Activated CD8-positive, alpha-beta memory T cell treated with anti-CD3 and anti-CD28 coated beads, Interleukin-2, amount 10 ng/mL, durations not matched to agents 7 days and 5 days (primary cell): Measurements from ENCODE around the gene TNNI3K. TPM values are rescaled to one million over a fixed set of nuclear protein-coding genes. Genes with fewer than 3 reads are reported as not detected.

Experiments used
- ATAC-seq: fragments of 150-1000 bp; cut with Tn5 transposase; one replicate; pipeline ENCODE4 v1.10.0; 2021; ENCODE audit warnings: moderate library complexity
- CTCF ChIA-PET: fragments of 350-600 bp; sonication (Branson Sonifier 250); formaldehyde crosslinking; loops from one replicate; lab custom pipeline; 2021; ENCODE audit warnings: antibody characterized with exemption; lab: Charles Lee
- DNase-seq: peaks from one replicate; pipeline ENCODE4 v3.0.0-alpha.2; 2020
- H3K27ac Mint-ChIP-seq: one replicate; pipeline ENCODE4 v1.8.0; 2021; ENCODE audit warnings: mild to moderate bottlenecking, mixed read lengths
- H3K27me3 Mint-ChIP-seq: one replicate; pipeline ENCODE4 v1.8.0; 2021; ENCODE audit warnings: mixed read lengths
- H3K36me3 Mint-ChIP-seq: one replicate; pipeline ENCODE4 v1.8.0; 2021; ENCODE audit warnings: mild to moderate bottlenecking, mixed read lengths
- H3K4me1 Mint-ChIP-seq: one replicate; pipeline ENCODE4 v1.8.0; 2021; ENCODE audit warnings: mixed read lengths
- H3K4me3 Mint-ChIP-seq: one replicate; pipeline ENCODE4 v1.8.0; 2021; ENCODE audit warnings: mild to moderate bottlenecking, moderate library complexity, mixed read lengths
- H3K9me3 Mint-ChIP-seq: one replicate; pipeline ENCODE4 v1.8.0; 2022; ENCODE audit warnings: low read depth, mixed read lengths
- total RNA-seq, 2 experiments: library from RNA; stranded (reverse); gene quantifications; one replicate each; pipeline ENCODE4 v1.2.3, GENCODE V29; 2021

Gene TNNI3K
- total RNA-seq, 2 experiments from 2014 or later, result not detected

DNA sequence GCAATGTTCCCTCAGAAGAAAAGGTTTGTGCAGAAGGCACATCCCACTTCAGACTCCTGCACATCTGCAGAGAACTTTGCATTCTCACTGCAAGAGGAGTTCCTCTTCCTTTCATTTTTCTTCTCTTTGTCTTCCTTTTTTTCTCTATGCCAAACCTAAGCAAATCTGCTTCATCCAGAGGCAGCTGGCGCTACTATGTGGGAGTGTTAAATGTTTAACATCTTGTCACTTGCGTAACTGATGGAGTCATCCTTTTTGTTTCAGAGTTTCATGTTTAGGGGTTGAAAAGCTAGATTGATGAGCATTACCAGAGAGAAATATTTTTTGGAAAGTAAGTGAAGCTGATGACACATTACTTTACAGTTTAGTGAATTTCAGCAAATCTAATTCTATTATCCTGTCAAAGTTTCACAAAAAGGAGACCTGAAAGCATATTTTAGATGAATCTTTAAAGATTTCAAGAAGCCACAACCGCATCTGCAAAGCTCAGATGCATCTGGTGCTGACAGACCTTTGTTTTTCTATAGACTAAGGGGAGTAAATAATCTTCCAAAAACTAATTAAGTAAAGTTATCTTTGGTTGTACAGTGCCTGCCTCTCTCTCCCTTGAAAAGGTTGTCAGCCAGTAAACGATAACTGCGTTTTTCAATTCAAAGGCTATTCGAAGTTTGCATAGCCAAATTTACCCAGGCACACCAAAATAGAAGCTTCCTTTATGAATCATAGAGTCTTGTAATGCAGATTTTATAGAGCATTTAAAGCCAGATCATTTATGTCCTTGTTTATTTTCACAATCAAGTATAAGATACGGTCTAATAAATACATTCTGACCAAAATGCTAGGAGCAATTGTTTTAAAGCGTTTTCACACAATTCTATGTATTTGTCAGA lies 278.5 kb downstream of the TNNI3K start:
- CTCF ChIA-PET, result interaction anchor here (1.3 kb wide), 1 partner anchor 10 kb away, joined by 5 read pairs; no protein-coding TSS in a partner anchor
- DNase-seq (no peak), ATAC-seq (no peak)
- Mint-ChIP-seq H3K27ac (no peak overlapping the region), H3K9me3 (no peaks in the 10 kb centered on the region), H3K27me3 (peaks cover 3% of the 10 kb centered on the region), H3K4me1 (no peaks in the 10 kb centered on the region), H3K4me3 (no peak overlapping the region), H3K36me3 (no peaks in the 10 kb centered on the region)

DNA sequence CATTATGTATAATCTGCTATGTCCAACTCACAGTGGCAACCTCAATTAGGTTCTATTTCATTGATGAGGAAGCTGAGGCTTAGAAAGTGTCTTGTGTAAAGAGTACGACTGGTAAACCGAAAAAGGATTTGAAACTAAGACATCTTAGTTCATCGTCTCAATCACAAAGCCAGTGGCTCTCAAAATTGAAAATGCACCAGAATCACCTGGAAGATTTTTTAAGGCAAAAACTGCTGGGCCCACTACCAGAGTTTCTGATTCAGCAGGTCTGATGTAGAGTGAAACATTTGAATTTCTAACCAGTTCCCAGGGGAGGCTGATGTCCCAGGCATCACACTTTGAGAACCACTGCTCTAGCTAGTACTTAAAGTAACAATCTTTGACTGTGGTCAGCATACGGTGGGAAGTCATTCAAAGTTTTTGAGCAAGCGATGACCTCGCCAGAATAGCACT lies 282.4 kb downstream of the TNNI3K start:
- ATAC-seq, result no peak
- Mint-ChIP-seq H3K4me1 (no peaks in the 10 kb centered on the region), H3K4me3 (no peak overlapping the region), H3K36me3 (no peaks in the 10 kb centered on the region), H3K27ac (no peak overlapping the region), H3K9me3 (no peaks in the 10 kb centered on the region), H3K27me3 (peaks cover 3% of the 10 kb centered on the region)
- CTCF ChIA-PET, result no interaction called here
- no peak for DNase-seq

DNA sequence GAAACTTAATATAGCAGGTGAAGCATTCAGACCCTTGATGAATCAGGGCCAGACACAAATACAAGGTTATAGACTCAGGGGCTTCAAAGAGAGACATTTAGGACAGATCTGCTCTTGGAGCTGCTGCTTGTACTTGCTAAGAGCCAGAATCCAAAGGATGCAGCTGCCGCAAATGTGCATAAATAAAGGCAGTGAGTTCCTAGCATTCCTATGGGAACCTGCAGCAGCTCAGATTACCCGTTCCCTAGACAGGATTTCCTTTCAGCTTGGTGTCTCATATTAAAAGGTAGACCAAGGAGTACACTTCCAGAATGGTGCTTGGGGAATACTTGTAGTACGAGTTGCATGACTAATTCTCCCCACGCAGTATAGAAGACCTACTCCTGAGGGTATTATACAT lies 287.0 kb downstream of the TNNI3K start:
- Mint-ChIP-seq H3K27ac (no peak overlapping the region), H3K4me3 (no peak overlapping the region), H3K27me3 (no peaks in the 10 kb centered on the region), H3K4me1 (no peaks in the 10 kb centered on the region), H3K36me3 (no peaks in the 10 kb centered on the region), H3K9me3 (no peaks in the 10 kb centered on the region)
- DNase-seq (no peak), ATAC-seq (no peak)
- CTCF ChIA-PET, result no interaction called here

DNA sequence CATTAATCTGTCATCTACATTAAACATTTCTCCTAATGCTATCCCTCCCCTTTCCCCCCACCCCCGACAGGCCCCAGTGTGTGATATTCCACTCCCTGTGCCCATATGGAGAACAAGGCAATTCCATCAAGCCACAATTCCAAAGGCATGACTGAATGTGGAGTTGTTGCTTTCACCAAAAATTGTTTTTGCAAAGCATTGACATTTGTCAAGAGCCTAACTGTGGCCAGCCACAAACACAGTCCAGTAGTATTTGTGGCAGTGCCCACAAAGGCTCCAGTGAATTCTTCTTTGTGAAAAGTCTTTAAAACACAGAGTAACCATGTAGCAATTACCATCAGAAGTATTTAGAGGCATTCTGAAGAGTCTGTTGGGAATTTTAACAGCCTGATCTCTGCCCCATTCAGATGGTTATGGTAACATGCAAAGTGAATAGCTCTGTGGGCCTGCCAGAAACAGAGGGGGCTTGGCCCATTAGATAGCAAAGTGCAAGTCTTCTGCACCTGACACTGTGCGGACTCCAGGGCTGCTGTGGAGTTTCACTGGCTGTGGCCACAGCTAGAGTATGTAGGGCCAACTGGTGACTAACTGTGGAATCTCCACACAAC lies 288.8 kb downstream of the TNNI3K start:
- CTCF ChIA-PET, result no interaction called here
- H3K4me1 Mint-ChIP-seq, result no peaks in the 10 kb centered on the region

DNA sequence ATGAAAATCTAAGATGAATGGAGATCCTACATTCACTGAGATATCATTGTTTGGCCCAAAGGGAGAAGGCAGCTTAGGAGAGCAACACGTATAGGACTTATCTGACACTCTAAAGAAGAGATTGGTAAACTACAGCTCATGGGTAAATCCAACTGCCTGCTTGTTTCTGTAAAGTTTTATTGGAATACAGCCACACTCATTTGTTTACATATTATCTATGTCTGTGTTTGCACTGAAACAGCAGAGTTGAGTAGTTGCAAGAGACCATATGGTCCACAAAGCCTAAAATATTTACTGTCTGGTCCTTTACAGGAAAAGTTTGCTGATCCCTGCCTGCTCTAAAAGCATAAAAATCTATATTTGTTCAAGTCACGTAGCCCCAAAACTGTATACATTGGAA lies 291.5 kb downstream of the TNNI3K start:
- H3K27ac Mint-ChIP-seq, result no peak overlapping the region
- CTCF ChIA-PET, result no interaction called here
- H3K27me3 Mint-ChIP-seq, result no peaks in the 10 kb centered on the region
- H3K9me3 Mint-ChIP-seq, result peaks cover 2% of the 10 kb centered on the region
- no peak for ATAC-seq
- no peaks in the 10 kb centered on the region for H3K36me3 Mint-ChIP-seq
- H3K4me1 Mint-ChIP-seq, result no peaks in the 10 kb centered on the region
- DNase-seq, result no peak
- no peak overlapping the region for H3K4me3 Mint-ChIP-seq

More for the DNA sequence above, 288.8 kb downstream of the TNNI3K start:
- no peak for ATAC-seq
- no peak overlapping the region for H3K4me3 Mint-ChIP-seq
- peaks cover 2% of the 10 kb centered on the region for H3K9me3 Mint-ChIP-seq
- DNase-seq, result no peak
- no peak overlapping the region for H3K27ac Mint-ChIP-seq
- no peaks in the 10 kb centered on the region for H3K36me3 Mint-ChIP-seq
- no peaks in the 10 kb centered on the region for H3K27me3 Mint-ChIP-seq

DNA sequence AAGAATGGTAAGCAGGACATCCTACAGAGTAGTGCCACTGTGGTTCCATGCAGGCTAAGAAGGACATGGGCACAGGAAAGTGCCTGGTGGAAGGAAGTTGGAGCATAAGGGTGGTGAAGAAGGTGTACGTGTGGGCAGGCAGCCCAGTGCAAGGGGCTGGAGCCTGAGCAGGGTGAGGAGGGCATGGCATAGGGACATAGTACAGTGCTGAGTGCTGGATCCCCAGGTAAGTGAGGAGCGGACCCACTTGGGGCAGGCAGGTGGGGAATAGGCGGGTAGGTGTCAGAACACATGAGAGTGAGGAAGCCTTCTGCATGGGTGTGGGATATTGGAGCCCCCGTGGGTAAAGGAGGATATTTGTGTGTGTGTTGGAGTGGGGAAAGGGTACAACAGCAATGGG lies 292.9 kb downstream of the TNNI3K start:
- H3K9me3 Mint-ChIP-seq, result peaks cover 2% of the 10 kb centered on the region
- no peak overlapping the region for H3K4me3 Mint-ChIP-seq
- no peak for ATAC-seq
- no peaks in the 10 kb centered on the region for H3K36me3 Mint-ChIP-seq
- H3K4me1 Mint-ChIP-seq, result no peaks in the 10 kb centered on the region
- no peak for DNase-seq
- H3K27me3 Mint-ChIP-seq, result no peaks in the 10 kb centered on the region
- no peak overlapping the region for H3K27ac Mint-ChIP-seq
- CTCF ChIA-PET, result no interaction called here

DNA sequence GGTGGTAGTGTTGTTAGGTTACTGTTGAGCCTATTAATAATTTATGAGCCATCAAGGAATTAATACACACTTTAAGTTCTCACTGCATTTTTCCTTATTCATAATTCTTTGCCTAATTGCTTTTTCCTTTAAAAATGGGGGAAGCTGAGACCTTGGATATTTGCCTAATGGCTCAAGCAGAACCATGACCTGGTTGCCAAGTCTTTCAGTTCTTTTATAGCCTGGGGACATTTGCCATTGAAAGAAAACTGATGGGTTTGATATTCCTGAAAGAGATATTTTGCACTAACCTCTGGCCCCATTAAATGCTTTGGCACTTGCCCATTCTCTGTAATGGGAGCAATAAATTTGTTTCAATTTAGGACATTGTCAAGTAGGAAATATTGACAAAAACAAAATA lies 295.7 kb downstream of the TNNI3K start:
- no peak overlapping the region for H3K4me3 Mint-ChIP-seq
- CTCF ChIA-PET, result no interaction called here
- ATAC-seq (no peak), DNase-seq (no peak)
- H3K4me1 Mint-ChIP-seq, result no peaks in the 10 kb centered on the region
- H3K9me3 Mint-ChIP-seq, result peaks cover 2% of the 10 kb centered on the region
- no peak overlapping the region for H3K27ac Mint-ChIP-seq
- no peaks in the 10 kb centered on the region for H3K36me3 Mint-ChIP-seq
- H3K27me3 Mint-ChIP-seq, result no peaks in the 10 kb centered on the region

DNA sequence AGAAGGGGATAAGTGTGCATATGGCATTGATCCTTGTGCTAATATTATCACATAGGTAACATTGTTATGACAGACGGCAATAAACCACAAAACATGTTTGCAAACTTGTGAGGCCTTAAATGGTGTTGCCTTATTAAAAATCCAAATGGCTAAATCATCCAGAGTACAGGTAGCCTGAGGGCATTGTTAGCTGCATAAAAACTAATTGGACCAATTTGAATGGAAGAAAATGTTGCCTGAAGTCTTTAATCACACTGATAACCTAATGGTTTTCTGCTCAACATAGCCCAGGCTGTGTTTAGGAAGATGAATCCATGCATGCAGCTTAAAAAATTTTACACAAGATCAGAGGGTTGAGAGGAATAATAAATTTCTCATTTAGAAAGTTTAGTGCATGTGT lies 296.6 kb downstream of the TNNI3K start:
- Mint-ChIP-seq H3K4me3 (no peak overlapping the region), H3K27me3 (no peaks in the 10 kb centered on the region), H3K36me3 (no peaks in the 10 kb centered on the region), H3K27ac (no peak overlapping the region), H3K4me1 (no peaks in the 10 kb centered on the region), H3K9me3 (peaks cover 2% of the 10 kb centered on the region)
- no peak for ATAC-seq
- no peak for DNase-seq
- CTCF ChIA-PET, result no interaction called here

DNA sequence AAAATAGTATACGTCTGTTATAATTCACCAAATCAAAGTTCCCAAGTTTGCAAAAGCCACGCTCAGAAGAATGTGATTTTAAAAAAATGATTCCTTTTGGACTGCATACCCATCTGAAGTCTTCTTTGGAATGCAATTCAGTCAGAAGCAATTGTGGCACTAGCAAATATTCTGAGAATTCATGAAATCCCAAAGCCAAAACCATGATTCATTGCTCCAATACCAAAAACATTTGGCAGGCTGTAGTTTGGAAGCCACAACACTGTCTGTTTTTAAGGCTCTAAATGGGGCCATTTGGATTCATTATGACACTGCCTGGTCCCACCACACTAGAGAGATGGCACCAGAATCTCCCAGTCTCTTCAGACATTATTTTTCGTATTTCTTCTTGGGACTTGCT lies 299.1 kb downstream of the TNNI3K start:
- DNase-seq, result no peak
- no peaks in the 10 kb centered on the region for H3K9me3 Mint-ChIP-seq
- H3K36me3 Mint-ChIP-seq, result no peaks in the 10 kb centered on the region
- no peaks in the 10 kb centered on the region for H3K27me3 Mint-ChIP-seq
- CTCF ChIA-PET, result no interaction called here
- no peak for ATAC-seq
- H3K4me1 Mint-ChIP-seq, result no peaks in the 10 kb centered on the region
- no peak overlapping the region for H3K4me3 Mint-ChIP-seq
- H3K27ac Mint-ChIP-seq, result no peak overlapping the region

DNA sequence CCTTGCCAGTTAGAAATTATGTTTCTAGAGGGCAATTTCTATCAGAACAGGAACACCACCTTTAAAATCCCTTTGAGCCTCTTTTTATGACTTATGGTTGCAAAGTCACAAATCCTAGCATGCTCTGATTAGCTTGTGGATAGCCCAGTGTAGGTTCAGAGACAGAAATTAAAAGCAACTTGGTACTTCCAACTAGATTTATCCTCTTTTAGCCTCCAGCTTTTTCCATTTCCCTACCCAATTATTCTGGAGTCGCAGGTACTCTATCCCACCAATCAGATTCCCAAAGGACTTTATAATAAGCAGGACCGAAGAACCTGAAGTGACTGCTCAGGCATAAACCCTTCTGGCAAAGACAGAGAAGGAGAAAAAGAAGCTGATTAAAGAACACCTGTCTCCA lies 310.6 kb downstream of the TNNI3K start:
- Mint-ChIP-seq H3K27ac (no peak overlapping the region), H3K36me3 (no peaks in the 10 kb centered on the region), H3K4me1 (no peaks in the 10 kb centered on the region), H3K27me3 (no peaks in the 10 kb centered on the region), H3K4me3 (no peak overlapping the region), H3K9me3 (no peaks in the 10 kb centered on the region)
- CTCF ChIA-PET, result interaction anchor here (1.5 kb wide), 1 partner anchor 188 kb away, joined by 6 read pairs; no protein-coding TSS in a partner anchor
- DNase-seq (no peak), ATAC-seq (no peak)

DNA sequence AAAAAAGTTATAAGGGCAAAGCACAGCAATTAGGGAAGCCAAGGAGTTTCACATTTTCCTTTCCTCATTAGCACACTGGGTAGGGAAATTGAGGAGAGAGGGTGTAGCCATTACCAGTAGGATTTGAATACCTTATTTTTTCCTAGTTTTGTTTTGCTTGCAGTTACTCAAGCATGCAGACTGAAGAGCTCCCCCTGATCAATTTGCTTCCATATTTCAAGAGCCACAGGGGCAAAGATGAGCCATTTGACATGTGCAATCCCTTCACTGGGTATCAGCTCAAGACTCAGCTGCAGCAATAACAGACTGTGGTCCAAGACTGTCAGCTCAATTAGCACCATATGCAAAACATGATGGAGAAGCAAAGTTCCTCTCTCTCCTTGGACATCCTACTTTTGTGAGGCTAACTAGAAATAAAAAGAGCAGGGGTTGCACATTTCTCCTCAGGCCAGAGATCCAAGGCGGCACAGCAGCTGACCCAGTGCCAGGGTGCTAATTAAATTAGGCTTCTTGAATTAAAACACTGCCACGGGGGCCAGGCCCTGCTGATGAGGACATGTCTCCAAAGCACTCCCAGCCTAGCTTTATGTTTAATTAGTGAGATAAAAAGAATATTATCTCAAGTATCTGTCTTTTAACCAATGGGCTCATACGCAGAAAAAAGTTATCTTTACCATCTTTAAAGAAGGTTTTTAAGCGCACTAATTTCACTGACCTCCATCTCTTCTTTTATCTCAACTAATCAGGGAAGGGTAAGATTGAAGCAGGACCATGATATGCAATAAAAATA lies 314.0 kb downstream of the TNNI3K start:
- DNase-seq (no peak), ATAC-seq (no peak)
- Mint-ChIP-seq H3K36me3 (no peaks in the 10 kb centered on the region), H3K4me1 (no peaks in the 10 kb centered on the region), H3K4me3 (no peak overlapping the region), H3K9me3 (no peaks in the 10 kb centered on the region), H3K27ac (no peak overlapping the region), H3K27me3 (no peaks in the 10 kb centered on the region)
- CTCF ChIA-PET, result no interaction called here

DNA sequence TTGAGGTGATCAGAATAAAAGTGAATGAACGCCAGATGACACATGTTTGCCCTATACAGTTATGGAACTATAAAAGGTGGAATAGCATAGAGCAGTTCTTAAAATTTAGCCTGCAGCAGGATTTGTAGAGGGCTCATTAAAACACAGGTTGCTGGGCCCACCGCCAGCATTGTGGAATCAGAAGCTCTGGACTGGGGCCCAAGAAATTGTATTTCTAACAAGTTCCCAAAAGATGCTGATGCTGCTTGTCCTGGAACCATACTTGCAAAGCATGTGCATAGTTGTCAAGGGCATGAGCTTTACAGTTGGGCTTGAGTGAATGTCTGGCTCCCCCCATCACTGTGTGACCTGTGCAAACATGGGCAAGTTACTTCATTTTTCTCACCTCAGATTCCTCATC lies 314.7 kb downstream of the TNNI3K start:
- H3K36me3 Mint-ChIP-seq, result no peaks in the 10 kb centered on the region
- no peak overlapping the region for H3K27ac Mint-ChIP-seq
- H3K4me1 Mint-ChIP-seq, result no peaks in the 10 kb centered on the region
- H3K9me3 Mint-ChIP-seq, result no peaks in the 10 kb centered on the region
- CTCF ChIA-PET, result no interaction called here
- ATAC-seq (no peak), DNase-seq (no peak)
- peaks cover 6% of the 10 kb centered on the region for H3K27me3 Mint-ChIP-seq
- H3K4me3 Mint-ChIP-seq, result no peak overlapping the region

DNA sequence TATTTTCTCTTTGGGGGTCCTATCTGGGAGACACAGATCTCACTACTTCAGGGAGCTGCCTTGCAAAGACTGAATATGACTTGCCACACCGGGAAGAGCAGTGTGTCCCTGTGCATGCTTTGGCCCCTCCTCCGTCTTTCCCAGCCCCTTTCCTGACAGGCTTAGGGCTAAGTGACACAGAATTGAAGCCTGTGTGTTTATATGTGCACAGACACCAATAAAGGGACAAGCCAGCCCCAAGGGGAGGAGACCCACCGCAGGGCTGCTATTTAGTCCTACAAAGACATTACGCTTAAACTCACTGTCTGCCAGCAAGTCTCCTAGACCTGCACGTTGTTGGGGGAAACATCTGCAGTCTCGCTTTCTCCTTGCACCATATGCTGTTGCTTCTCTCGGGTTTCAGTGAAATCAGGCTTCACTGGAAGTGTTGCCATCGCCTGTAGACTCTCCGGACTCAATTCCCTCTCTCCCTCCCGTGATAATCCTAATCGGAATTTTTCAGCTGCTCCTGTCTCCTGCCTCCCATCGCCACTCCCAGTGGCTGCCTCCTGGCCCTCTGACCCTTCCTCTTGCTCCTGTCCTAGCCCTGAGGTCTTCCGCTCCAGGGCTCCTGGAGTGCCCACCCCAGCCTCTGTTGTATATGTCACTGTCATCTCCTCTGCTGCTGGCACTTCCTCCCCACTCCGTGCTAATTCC lies 335.8 kb downstream of the TNNI3K start:
- no peak for ATAC-seq
- H3K4me1 Mint-ChIP-seq, result no peaks in the 10 kb centered on the region
- H3K36me3 Mint-ChIP-seq, result no peaks in the 10 kb centered on the region
- H3K4me3 Mint-ChIP-seq, result no peak overlapping the region
- H3K27me3 Mint-ChIP-seq, result peaks cover 12% of the 10 kb centered on the region
- H3K27ac Mint-ChIP-seq, result no peak overlapping the region
- CTCF ChIA-PET, result no interaction called here
- no peaks in the 10 kb centered on the region for H3K9me3 Mint-ChIP-seq
- no peak for DNase-seq
